A172 (cell line): ENCODE data around the gene FAM120B. TPM values are rescaled to one million over a fixed set of nuclear protein-coding genes. Genes with fewer than 3 reads are reported as not detected.

Experiments
- total RNA-seq: library from RNA; depleted of rRNA; stranded (reverse); fragments of >200 nt; shearing (Covaris generic); gene quantifications from 2 replicates; pipeline ENCODE4 v1.2.3, GENCODE V29; 2014; rRNA removed

The FAM120B gene
- total RNA-seq, 1 experiment from 2014 or later: 6.1 TPM

Other genes with a start within 250 kb of the FAM120B start
- gene DLL1, start 15.7 kb upstream of the FAM120B start, total RNA-seq: 3.4 and 4.7 TPM in 2 replicates
- gene PSMB1, start 246.5 kb downstream of the FAM120B start, total RNA-seq: 628 and 675 TPM in 2 replicates
- gene TBP, start 247.6 kb downstream of the FAM120B start, total RNA-seq: 15.1 and 20.2 TPM in 2 replicates